ENCODE data around the gene EGFL7.

- TF ChIP-seq CTCF (IDR thresholded peaks at IDR 0.05) (no peak), POLR2A (IDR thresholded peaks at IDR 0.05) (no peak)
These were observed 18.3 kb downstream of the EGFL7 start for GRCh38 chr9:136681029-136681428.
